Loucy (cell line): ENCODE results near the gene PSME2.

Experiments
- H2AFZ ChIP-seq: fragments of 200-600 bp; sonication (generic); 2 replicates; pipeline ENCODE4 v1.6.0; 2016; ENCODE audit warnings: antibody characterized with exemption, mild to moderate bottlenecking, low read length, moderate library complexity
- H3F3A ChIP-seq: fragments of 200-600 bp; 2 replicates; pipeline ENCODE4 v1.6.0; 2016; ENCODE audit warnings: antibody characterized with exemption, low read depth, mild to moderate bottlenecking
- H3K27me3 ChIP-seq: fragments of 200-600 bp; sonication (generic); 2 replicates; pipeline ENCODE4 v1.6.1; 2014; ENCODE audit warnings: low read length, mild to moderate bottlenecking; ENCODE audit not compliant: insufficient read depth, poor library complexity, severe bottlenecking
- H3K36me3 ChIP-seq: fragments of 200-600 bp; sonication (generic); 2 replicates; pipeline ENCODE4 v1.6.1; 2016; ENCODE audit warnings: low read length; ENCODE audit not compliant: insufficient read depth
- H3K4me1 ChIP-seq: fragments of 200-600 bp; sonication (generic); 2 replicates; pipeline ENCODE4 v1.5.1; 2014; ENCODE audit warnings: low read length, mild to moderate bottlenecking; ENCODE audit not compliant: insufficient read depth, poor library complexity, severe bottlenecking
- H3K4me2 ChIP-seq: fragments of 200-600 bp; sonication (generic); 2 replicates; pipeline ENCODE4 v1.6.0; 2014; ENCODE audit warnings: antibody characterized with exemption, low read length, low read depth, mild to moderate bottlenecking; ENCODE audit not compliant: poor library complexity, severe bottlenecking
- H3K4me3 ChIP-seq: fragments of 200-600 bp; sonication (generic); 2 replicates; pipeline ENCODE4 v1.5.1; 2014; ENCODE audit warnings: low read length, mild to moderate bottlenecking, mixed read lengths; ENCODE audit not compliant: poor library complexity, severe bottlenecking
- H3K79me2 ChIP-seq: fragments of 200-600 bp; sonication (generic); 2 replicates; pipeline ENCODE4 v1.6.1; 2014; ENCODE audit warnings: low read length; ENCODE audit not compliant: insufficient read depth
- H3K9ac ChIP-seq: fragments of 200-600 bp; sonication (generic); 2 replicates; pipeline ENCODE4 v1.6.0; 2014; ENCODE audit warnings: mild to moderate bottlenecking, low read depth, low read length, moderate library complexity; ENCODE audit not compliant: poor library complexity, severe bottlenecking
- H3K9me2 ChIP-seq: fragments of 200-600 bp; sonication (generic); replicated peaks from 2 replicates; pipeline ENCODE4 v1.6.1; 2016; ENCODE audit warnings: low read depth, low read length, mixed read lengths
- H3K9me3 ChIP-seq: fragments of 200-600 bp; sonication (generic); 2 replicates; pipeline ENCODE4 v1.6.1; 2014; ENCODE audit warnings: mild to moderate bottlenecking, antibody characterized with exemption, low read length, low read depth; ENCODE audit not compliant: insufficient read depth
- H4K20me1 ChIP-seq: fragments of 200-600 bp; sonication (generic); 2 replicates; pipeline ENCODE4 v1.6.0; 2014; ENCODE audit warnings: antibody characterized with exemption, low read length, mild to moderate bottlenecking; ENCODE audit not compliant: insufficient read depth, poor library complexity, severe bottlenecking
- CTCF ChIP-seq: fragments of 200-600 bp; sonication (generic); conservative IDR thresholded peaks from 2 replicates; pipeline ENCODE4 v1.5.1; 2014; ENCODE audit warnings: mild to moderate bottlenecking, antibody characterized with exemption, low read length
- EZH2phosphoT487 ChIP-seq: fragments of 200-600 bp; IDR thresholded peaks from 2 replicates; pipeline ENCODE4 v1.6.1; 2018; ENCODE audit warnings: antibody characterized with exemption, mild to moderate bottlenecking, moderate library complexity, borderline replicate concordance

The PSME2 gene

GRCh38 chr14:24113801-24114531, 32.4 kb downstream of the PSME2 start:
- H4K20me1 ChIP-seq, result peaks cover 11% of the 10 kb centered on the region
- peak overlapping the region; percentile 91 for H3K9ac ChIP-seq
- H3K4me3 ChIP-seq, result peak overlapping the region; percentile 91
- peaks cover 19% of the 10 kb centered on the region; the same call in 1 of the 2 replicates for H3K36me3 ChIP-seq
- peaks cover 29% of the 10 kb centered on the region for H3K79me2 ChIP-seq
- H3K4me1 ChIP-seq, result peaks cover 23% of the 10 kb centered on the region
- H3F3A ChIP-seq, result peaks cover 6% of the 10 kb centered on the region; the same call in 1 of the 2 replicates
- TF ChIP-seq CTCF (no peak), EZH2phosphoT487 (no peak)
- H3K4me2 ChIP-seq, result peak overlapping the region; percentile 90
- no peaks in the 10 kb centered on the region for H3K9me2 ChIP-seq
- H3K9me3 ChIP-seq, result no peaks in the 10 kb centered on the region
- no peaks in the 10 kb centered on the region for H3K27me3 ChIP-seq
- H2AFZ ChIP-seq, result peak overlapping the region; percentile 89

GRCh38 chr14:24113379-24113800, 33.0 kb downstream of the PSME2 start:
- Histone ChIP-seq H3K79me2 (peaks cover 29% of the 10 kb centered on the region), H3K4me3 (peak overlapping the region; percentile 91), H3F3A (peaks cover 6% of the 10 kb centered on the region; the same call in 1 of the 2 replicates), H2AFZ (peak overlapping the region; percentile 89), H3K4me1 (peaks cover 27% of the 10 kb centered on the region), H3K36me3 (peaks cover 13% of the 10 kb centered on the region; the same call in 1 of the 2 replicates), H3K9me2 (no peaks in the 10 kb centered on the region), H3K9me3 (no peaks in the 10 kb centered on the region), H3K4me2 (peak overlapping the region; percentile 90), H3K9ac (peak overlapping the region; percentile 91), H3K27me3 (no peaks in the 10 kb centered on the region), H4K20me1 (peaks cover 11% of the 10 kb centered on the region)
- TF ChIP-seq CTCF (no peak), EZH2phosphoT487 (no peak)

GRCh38 chr14:24110523-24110922, 35.9 kb downstream of the PSME2 start:
- TF ChIP-seq CTCF, result no peak
- no peak for TF ChIP-seq EZH2phosphoT487
- no peak overlapping the region for H3K4me2 ChIP-seq

More at GRCh38 chr14:24110523-24110922, 35.9 kb downstream of the PSME2 start:
- H3K4me3 ChIP-seq, result no peak overlapping the region
- no peaks in the 10 kb centered on the region for H3K27me3 ChIP-seq
- peaks cover 8% of the 10 kb centered on the region for H3K79me2 ChIP-seq
- H4K20me1 ChIP-seq, result peaks cover under 1% of the 10 kb centered on the region
- H3K9ac ChIP-seq, result no peak overlapping the region
- no peaks in the 10 kb centered on the region for H3K36me3 ChIP-seq
- H3F3A ChIP-seq, result peaks cover 6% of the 10 kb centered on the region; the same call in 1 of the 2 replicates
- no peaks in the 10 kb centered on the region for H3K9me2 ChIP-seq
- H2AFZ ChIP-seq, result no peak overlapping the region
- H3K4me1 ChIP-seq, result peaks cover 12% of the 10 kb centered on the region
- no peaks in the 10 kb centered on the region for H3K9me3 ChIP-seq
